Fibroblast of gingiva (primary cell): ENCODE measurements around the gene PSMC4.

Experiments used
- DNase-seq: peaks from one replicate; pipeline ENCODE4 v3.0.0-alpha.2; 2011; ENCODE audit warnings: low read depth

Gene PSMC4

DNA sequence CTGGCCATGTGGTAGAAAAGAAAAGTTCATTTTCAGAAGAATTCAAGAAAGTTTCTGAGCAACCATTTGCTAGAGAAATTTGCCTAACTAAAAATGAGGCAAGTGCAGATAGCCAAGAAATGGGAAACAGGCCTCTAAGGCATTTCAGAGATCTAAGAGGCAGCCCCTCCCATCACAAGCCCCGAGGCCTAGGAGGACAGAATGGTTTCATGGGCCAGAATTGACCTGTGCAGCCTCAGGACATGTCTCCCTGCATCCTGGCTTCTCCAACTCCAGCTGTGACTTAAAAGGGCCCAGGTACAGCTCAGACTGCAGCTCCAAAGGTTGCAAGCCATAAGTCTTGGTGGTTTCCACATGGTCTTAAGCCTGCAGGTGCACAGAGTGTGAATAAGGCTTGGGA, 22.6 kb downstream of the PSMC4 start:
- no peak for DNase-seq

GRCh38 chr19:39994361-39994760, 23.4 kb downstream of the PSMC4 start:
- no peak for DNase-seq

DNA sequence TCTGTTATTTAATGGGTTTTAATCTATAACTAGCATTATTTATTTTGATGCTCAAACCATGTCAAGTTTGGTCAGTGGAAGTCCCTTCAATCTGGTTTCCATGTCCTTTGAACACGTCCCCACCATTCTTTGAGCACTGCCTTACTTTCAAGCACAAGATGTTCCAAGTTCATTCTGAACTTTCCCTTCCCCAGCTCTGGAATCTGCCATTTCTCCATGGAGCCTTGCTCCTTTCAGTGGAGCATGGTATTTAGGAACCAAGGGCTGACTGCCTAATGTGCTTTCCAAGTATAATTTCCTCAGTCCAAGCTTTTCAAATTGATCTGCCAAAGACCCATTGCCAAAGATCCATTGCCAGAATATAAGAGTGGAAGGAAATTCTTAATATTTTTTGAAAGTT, 24.8 kb downstream of the PSMC4 start:
- no peak for DNase-seq

GRCh38 chr19:39996218-39996810, 25.3 kb downstream of the PSMC4 start:
- DNase-seq = peak; percentile 45

DNA sequence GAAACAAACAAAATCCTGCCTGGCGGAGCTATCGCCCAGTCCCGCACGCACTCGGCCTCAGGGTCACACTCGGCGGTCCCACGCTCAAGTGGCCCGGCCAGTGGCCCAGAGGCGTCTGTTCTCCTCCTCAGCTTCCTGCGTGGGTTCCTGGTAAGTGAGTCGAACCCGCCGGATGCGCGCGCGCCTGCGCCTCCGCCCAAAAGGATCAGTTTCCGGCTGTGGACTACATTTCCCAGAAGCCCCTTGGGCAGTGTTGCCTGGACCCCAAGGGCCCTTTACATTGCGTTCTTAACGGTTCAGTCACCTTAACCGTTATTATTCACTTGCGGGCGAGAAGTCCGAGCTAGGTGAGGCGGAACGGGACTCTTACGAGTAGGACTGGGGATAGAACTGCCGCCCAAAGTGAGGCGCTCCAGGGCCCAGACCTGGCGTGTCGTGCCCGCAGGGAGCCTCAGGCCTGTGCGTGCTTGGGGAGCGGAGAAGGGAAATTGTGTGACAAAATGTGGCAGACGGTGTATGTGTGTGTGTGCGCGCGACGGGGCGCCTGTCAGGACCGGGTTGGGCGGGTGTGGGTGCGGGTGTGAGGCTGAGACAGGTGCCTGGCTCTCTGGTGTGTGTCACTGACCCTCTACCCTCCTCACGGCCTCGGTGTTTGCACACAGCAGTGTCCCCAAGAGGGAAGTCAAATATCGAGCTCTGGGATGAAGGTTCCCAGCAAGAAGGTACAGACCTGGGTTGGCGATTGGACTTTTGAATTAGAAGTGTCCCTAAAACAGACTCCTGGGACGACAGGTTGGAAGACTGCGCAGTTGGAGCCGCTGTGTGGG, 26.1 kb downstream of the PSMC4 start, which contains the start of gene ZNF546:
Gene ZNF546 (plus strand): TSS at position 250 of the 827 bp plus-strand sequence. CDS start 1,267 bp downstream, outside the sequence.
- DNase-seq = peak; percentile 90

- peak; percentile 26 for DNase-seq
Observed at GRCh38 chr19:39997638-39998216, 26.8 kb downstream of the PSMC4 start.

DNA sequence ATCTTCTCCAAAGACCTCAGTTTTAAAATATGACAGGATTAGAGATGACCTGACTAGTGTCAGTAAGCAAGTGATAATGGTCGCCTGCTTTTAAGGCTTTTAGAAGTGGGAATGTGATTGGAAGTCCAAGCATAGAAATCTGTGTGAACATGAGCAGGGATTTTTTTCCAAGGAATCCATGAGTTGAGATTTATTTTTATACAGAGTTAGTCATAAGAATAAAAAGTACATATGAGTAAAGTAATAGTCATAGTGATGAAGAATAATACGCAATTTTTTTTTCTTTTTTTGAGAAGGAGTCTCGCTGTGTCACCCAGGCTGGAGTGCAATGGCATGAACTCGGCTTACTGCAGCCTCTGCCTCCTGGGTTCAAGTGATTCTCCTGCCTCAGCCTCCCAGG, 27.5 kb downstream of the PSMC4 start:
- DNase-seq = peak; percentile 11

GRCh38 chr19:40005691-40006272, 34.8 kb downstream of the PSMC4 start:
- no peak for DNase-seq

- DNase-seq = peak; percentile 57
Observed at GRCh38 chr19:40006273-40006691, 35.3 kb downstream of the PSMC4 start.

GRCh38 chr19:40009674-40010073, 38.7 kb downstream of the PSMC4 start:
- no peak for DNase-seq

DNA sequence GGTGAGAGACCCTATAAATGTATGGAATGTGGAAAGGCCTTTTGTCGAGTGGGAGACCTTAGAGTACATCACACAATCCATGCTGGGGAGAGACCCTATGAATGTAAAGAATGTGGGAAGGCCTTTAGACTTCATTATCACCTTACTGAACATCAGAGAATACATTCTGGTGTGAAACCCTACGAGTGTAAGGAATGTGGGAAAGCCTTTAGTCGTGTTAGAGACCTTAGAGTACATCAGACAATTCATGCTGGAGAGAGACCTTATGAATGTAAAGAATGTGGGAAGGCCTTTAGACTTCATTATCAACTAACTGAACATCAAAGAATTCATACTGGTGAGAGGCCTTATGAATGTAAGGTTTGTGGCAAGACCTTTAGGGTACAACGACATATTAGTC, 43.0 kb downstream of the PSMC4 start:
- DNase-seq = no peak

DNA sequence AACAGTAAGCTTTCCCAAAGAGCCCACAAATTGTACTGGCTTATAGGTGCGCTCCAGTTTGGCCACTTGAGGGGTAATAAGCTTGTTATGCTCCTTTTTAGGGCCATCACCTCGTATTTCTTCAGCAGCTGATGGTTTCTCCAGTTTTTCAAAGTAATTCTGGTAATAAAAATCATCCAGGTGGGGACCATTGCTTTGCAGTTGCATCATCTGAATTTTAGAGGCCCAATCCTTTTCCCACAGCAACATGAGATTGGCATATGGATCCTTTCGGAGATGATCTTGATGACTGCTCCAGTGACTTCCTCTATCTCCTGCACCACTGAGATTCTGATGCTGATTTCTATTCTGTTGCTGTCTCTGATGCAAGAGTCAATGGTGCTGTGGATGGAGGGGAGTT, 53.0 kb downstream of the PSMC4 start:
- no peak for DNase-seq

GRCh38 chr19:40025938-40026596, 55.1 kb downstream of the PSMC4 start:
- DNase-seq = no peak

DNA sequence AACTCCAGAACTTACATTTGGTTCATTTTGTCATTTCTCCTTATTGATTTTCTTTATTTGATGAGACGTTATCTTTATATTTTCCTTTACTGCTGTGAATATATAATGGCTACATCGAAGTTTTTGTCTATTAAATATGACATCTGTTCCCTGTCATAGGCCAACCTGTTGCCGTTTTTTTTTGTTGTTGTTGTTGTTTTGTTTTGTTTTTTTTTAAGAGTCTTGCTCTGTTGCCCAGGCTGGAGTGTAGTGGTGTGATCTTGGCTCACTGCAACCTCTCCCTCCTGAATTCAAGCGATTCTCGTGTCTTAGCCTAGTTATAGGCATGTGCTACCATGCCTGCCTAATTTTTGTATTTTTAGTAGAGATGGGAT, 55.6 kb downstream of the PSMC4 start:
- no peak for DNase-seq
